T-helper 1 cell treated with Interleukin-12 subunit alpha and Interleukin-12 subunit beta and Interleukin-4 antibody, amounts not matched to agents 30 μg/mL and 1 μg/mL, for 36 hours (primary cell): ENCODE measurements around the gene IP6K3.

Source experiments
- H3K27ac Mint-ChIP-seq: one replicate; pipeline ENCODE4 v1.8.0; 2021; ENCODE audit warnings: mild to moderate bottlenecking, mixed read lengths
- H3K27me3 Mint-ChIP-seq: one replicate; pipeline ENCODE4 v1.8.0; 2021; ENCODE audit warnings: low read depth, mixed read lengths
- H3K36me3 Mint-ChIP-seq: one replicate; pipeline ENCODE4 v1.8.0; 2021; ENCODE audit warnings: low read depth, mixed read lengths
- H3K4me1 Mint-ChIP-seq: one replicate; pipeline ENCODE4 v1.8.0; 2021; ENCODE audit warnings: low read depth, mixed read lengths
- H3K4me3 Mint-ChIP-seq: one replicate; pipeline ENCODE4 v1.8.0; 2021; ENCODE audit warnings: mild to moderate bottlenecking, moderate library complexity, mixed read lengths
- H3K9me3 Mint-ChIP-seq: one replicate; pipeline ENCODE4 v1.8.0; 2021; ENCODE audit warnings: mixed read lengths

The IP6K3 gene

GRCh38 chr6:33744895-33745546, 1.7 kb downstream of the IP6K3 start:
- no peak overlapping the region for H3K27ac Mint-ChIP-seq
- H3K36me3 Mint-ChIP-seq, result no peaks in the 10 kb centered on the region
- H3K27me3 Mint-ChIP-seq, result peaks cover 14% of the 10 kb centered on the region
- H3K9me3 Mint-ChIP-seq, result no peaks in the 10 kb centered on the region
- H3K4me1 Mint-ChIP-seq, result no peaks in the 10 kb centered on the region
- H3K4me3 Mint-ChIP-seq, result no peak overlapping the region

GRCh38 chr6:33744001-33744848, 2.5 kb downstream of the IP6K3 start:
- Mint-ChIP-seq H3K4me1 (no peaks in the 10 kb centered on the region), H3K27me3 (peaks cover 14% of the 10 kb centered on the region)

GRCh38 chr6:33742837-33743236, 3.9 kb downstream of the IP6K3 start:
- H3K4me1 Mint-ChIP-seq, result no peaks in the 10 kb centered on the region
- no peaks in the 10 kb centered on the region for H3K9me3 Mint-ChIP-seq
- no peaks in the 10 kb centered on the region for H3K36me3 Mint-ChIP-seq
- H3K27me3 Mint-ChIP-seq, result peaks cover 14% of the 10 kb centered on the region
- H3K4me3 Mint-ChIP-seq, result no peak overlapping the region
- H3K27ac Mint-ChIP-seq, result no peak overlapping the region

More at GRCh38 chr6:33744001-33744848, 2.5 kb downstream of the IP6K3 start:
- Mint-ChIP-seq H3K9me3 (no peaks in the 10 kb centered on the region), H3K36me3 (no peaks in the 10 kb centered on the region), H3K4me3 (no peak overlapping the region), H3K27ac (no peak overlapping the region)

GRCh38 chr6:33742092-33742491, 4.6 kb downstream of the IP6K3 start:
- no peaks in the 10 kb centered on the region for H3K9me3 Mint-ChIP-seq
- no peak overlapping the region for H3K4me3 Mint-ChIP-seq
- no peaks in the 10 kb centered on the region for H3K4me1 Mint-ChIP-seq
- H3K27me3 Mint-ChIP-seq, result peaks cover 11% of the 10 kb centered on the region
- H3K36me3 Mint-ChIP-seq, result no peaks in the 10 kb centered on the region
- H3K27ac Mint-ChIP-seq, result no peak overlapping the region

- H3K4me3 Mint-ChIP-seq, result no peak overlapping the region
Observed at GRCh38 chr6:33740794-33741193, 5.9 kb downstream of the IP6K3 start.

GRCh38 chr6:33740204-33740608, 6.5 kb downstream of the IP6K3 start:
- Mint-ChIP-seq H3K36me3 (no peaks in the 10 kb centered on the region), H3K27ac (no peak overlapping the region), H3K4me3 (no peak overlapping the region), H3K4me1 (no peaks in the 10 kb centered on the region), H3K9me3 (no peaks in the 10 kb centered on the region), H3K27me3 (peaks cover 10% of the 10 kb centered on the region)

More at GRCh38 chr6:33740794-33741193, 5.9 kb downstream of the IP6K3 start:
- no peaks in the 10 kb centered on the region for H3K4me1 Mint-ChIP-seq
- peaks cover 10% of the 10 kb centered on the region for H3K27me3 Mint-ChIP-seq
- H3K36me3 Mint-ChIP-seq, result no peaks in the 10 kb centered on the region
- no peaks in the 10 kb centered on the region for H3K9me3 Mint-ChIP-seq
- H3K27ac Mint-ChIP-seq, result no peak overlapping the region

- Mint-ChIP-seq H3K27ac (no peak overlapping the region), H3K9me3 (no peaks in the 10 kb centered on the region), H3K36me3 (no peaks in the 10 kb centered on the region), H3K4me3 (no peak overlapping the region), H3K4me1 (no peaks in the 10 kb centered on the region), H3K27me3 (peaks cover 10% of the 10 kb centered on the region)
Observed at GRCh38 chr6:33739571-33739970, 7.1 kb downstream of the IP6K3 start.

GRCh38 chr6:33738879-33739278, 7.8 kb downstream of the IP6K3 start:
- no peaks in the 10 kb centered on the region for H3K36me3 Mint-ChIP-seq

GRCh38 chr6:33738153-33738552, 8.6 kb downstream of the IP6K3 start:
- Mint-ChIP-seq H3K36me3 (no peaks in the 10 kb centered on the region), H3K9me3 (no peaks in the 10 kb centered on the region), H3K4me1 (no peaks in the 10 kb centered on the region), H3K27me3 (peaks cover 6% of the 10 kb centered on the region), H3K27ac (no peak overlapping the region), H3K4me3 (no peak overlapping the region)

More at GRCh38 chr6:33738879-33739278, 7.8 kb downstream of the IP6K3 start:
- Mint-ChIP-seq H3K27ac (no peak overlapping the region), H3K27me3 (peaks cover 6% of the 10 kb centered on the region), H3K4me3 (no peak overlapping the region), H3K9me3 (no peaks in the 10 kb centered on the region), H3K4me1 (no peaks in the 10 kb centered on the region)

GRCh38 chr6:33737267-33738026, 9.3 kb downstream of the IP6K3 start:
- Mint-ChIP-seq H3K9me3 (no peaks in the 10 kb centered on the region), H3K27me3 (peaks cover under 1% of the 10 kb centered on the region), H3K4me3 (no peak overlapping the region), H3K27ac (no peak overlapping the region), H3K4me1 (no peaks in the 10 kb centered on the region), H3K36me3 (no peaks in the 10 kb centered on the region)

GRCh38 chr6:33735216-33735615, 11.5 kb downstream of the IP6K3 start:
- Mint-ChIP-seq H3K4me1 (no peaks in the 10 kb centered on the region), H3K36me3 (no peaks in the 10 kb centered on the region), H3K27me3 (no peaks in the 10 kb centered on the region), H3K27ac (no peak overlapping the region), H3K9me3 (no peaks in the 10 kb centered on the region), H3K4me3 (no peak overlapping the region)

- H3K36me3 Mint-ChIP-seq, result no peaks in the 10 kb centered on the region
- H3K27ac Mint-ChIP-seq, result no peak overlapping the region
- no peaks in the 10 kb centered on the region for H3K9me3 Mint-ChIP-seq
- H3K4me3 Mint-ChIP-seq, result no peak overlapping the region
- no peaks in the 10 kb centered on the region for H3K4me1 Mint-ChIP-seq
- no peaks in the 10 kb centered on the region for H3K27me3 Mint-ChIP-seq
Observed at GRCh38 chr6:33733709-33734007, 13.0 kb downstream of the IP6K3 start.

GRCh38 chr6:33732817-33733708, 13.6 kb downstream of the IP6K3 start:
- H3K4me3 Mint-ChIP-seq, result no peak overlapping the region
- no peaks in the 10 kb centered on the region for H3K27me3 Mint-ChIP-seq
- no peak overlapping the region for H3K27ac Mint-ChIP-seq
- H3K4me1 Mint-ChIP-seq, result no peaks in the 10 kb centered on the region
- no peaks in the 10 kb centered on the region for H3K9me3 Mint-ChIP-seq
- no peaks in the 10 kb centered on the region for H3K36me3 Mint-ChIP-seq

- Mint-ChIP-seq H3K27ac (no peak overlapping the region), H3K36me3 (no peaks in the 10 kb centered on the region)
Observed at GRCh38 chr6:33732385-33732784, 14.3 kb downstream of the IP6K3 start.

More at GRCh38 chr6:33732385-33732784, 14.3 kb downstream of the IP6K3 start:
- no peaks in the 10 kb centered on the region for H3K9me3 Mint-ChIP-seq
- H3K4me1 Mint-ChIP-seq, result no peaks in the 10 kb centered on the region
- H3K27me3 Mint-ChIP-seq, result no peaks in the 10 kb centered on the region
- no peak overlapping the region for H3K4me3 Mint-ChIP-seq
